Measurements from ENCODE around the gene CLDN7. TPM values are rescaled to one million over a fixed set of nuclear protein-coding genes. Genes with fewer than 3 reads are reported as not detected.

Gene CLDN7
- total and polyA plus RNA-seq, 2 experiments from 2014 or later: 0.51 to 0.83 TPM

DNA sequence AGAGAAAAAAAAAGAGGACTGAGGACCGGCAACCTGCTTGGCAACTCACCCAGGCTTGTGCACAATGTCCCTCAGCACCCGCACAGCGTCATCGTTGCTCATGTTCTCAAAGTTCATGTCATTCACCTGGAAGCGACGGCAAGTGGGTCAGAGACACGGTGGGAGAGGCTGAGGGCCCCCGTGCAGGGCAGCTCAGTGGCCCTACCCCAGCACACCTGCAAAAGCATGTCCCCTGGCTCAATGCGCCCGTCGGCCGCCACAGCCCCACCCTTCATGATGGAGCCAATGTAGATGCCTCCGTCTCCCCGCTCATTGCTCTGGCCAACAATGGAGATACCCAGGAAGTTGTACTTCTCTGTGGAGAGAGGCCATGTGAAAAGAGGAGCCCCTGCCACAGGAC lies 33.4 kb downstream of the CLDN7 start:
- H3K4me3 ChIP-seq: no peak overlapping the region
- H3K27me3 ChIP-seq: no peaks in the 10 kb centered on the region
- TF ChIP-seq, protein P1, sequence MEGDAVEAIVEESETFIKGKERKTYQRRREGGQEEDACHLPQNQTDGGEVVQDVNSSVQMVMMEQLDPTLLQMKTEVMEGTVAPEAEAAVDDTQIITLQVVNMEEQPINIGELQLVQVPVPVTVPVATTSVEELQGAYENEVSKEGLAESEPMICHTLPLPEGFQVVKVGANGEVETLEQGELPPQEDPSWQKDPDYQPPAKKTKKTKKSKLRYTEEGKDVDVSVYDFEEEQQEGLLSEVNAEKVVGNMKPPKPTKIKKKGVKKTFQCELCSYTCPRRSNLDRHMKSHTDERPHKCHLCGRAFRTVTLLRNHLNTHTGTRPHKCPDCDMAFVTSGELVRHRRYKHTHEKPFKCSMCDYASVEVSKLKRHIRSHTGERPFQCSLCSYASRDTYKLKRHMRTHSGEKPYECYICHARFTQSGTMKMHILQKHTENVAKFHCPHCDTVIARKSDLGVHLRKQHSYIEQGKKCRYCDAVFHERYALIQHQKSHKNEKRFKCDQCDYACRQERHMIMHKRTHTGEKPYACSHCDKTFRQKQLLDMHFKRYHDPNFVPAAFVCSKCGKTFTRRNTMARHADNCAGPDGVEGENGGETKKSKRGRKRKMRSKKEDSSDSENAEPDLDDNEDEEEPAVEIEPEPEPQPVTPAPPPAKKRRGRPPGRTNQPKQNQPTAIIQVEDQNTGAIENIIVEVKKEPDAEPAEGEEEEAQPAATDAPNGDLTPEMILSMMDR (IDR thresholded peaks at IDR 0.05; ENCODE audit: low read depth, low read length): no peak
- H3K36me3 ChIP-seq: peaks cover 49% of the 10 kb centered on the region
- peaks cover 4% of the 10 kb centered on the region for H3K4me1 ChIP-seq (ENCODE audit: low read depth)
- H3K9me3 ChIP-seq (ENCODE audit: low read depth): no peaks in the 10 kb centered on the region
- DNase-seq (ENCODE audit: low read depth in 1 of 2, low spot score in 1 of 2): no peak
- no peak overlapping the region for H3K27ac ChIP-seq

DNA sequence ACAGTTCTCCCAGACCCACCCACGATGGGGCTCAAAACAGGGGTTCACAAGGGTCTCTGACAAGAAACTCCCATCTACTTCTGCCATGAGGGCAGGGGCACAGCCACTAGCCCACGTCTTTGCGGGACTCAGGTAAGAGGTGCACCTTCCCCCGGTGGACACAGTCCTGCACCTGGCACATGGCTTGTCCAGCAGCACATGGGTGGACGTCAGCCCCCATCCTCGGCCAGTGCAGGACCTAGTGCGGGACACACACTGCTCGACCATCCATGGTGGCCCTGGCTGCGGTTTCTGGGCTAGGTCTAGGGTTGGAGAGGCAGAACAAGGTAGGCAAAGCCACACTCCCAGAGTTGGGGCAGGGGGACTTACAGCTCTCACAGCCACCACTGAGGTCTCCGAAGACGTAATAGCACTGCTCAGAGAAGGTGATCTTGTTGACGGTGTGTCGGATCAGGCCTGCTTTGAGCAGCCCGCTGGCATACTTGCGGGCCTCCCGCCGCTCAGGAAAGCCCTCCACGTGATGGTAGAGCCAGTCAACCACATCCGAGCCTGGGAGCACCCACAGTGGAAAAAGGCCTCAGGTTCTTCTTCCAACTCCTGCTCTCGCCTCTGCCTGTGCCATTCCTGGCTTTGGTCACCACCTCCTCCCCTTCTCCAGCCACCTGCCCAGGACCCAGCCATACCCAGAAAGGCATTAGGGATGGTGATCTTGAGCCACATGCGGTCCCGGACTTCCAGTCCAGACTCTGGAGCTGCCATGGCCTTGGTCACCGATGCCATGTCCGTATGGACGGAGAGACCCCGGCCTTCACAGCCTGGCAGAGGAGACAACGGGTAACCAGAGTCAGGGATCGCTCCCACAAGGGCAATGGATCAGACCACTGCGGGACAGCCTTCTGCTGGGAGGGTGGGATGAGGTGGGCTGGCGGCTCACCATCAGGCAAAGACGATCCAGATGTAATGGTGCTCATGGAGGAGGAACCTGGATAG lies 35.3 kb downstream of the CLDN7 start:
- Histone ChIP-seq H3K36me3 (peaks cover 68% of the 10 kb centered on the region), H3K4me1 (ENCODE audit: low read depth) (no peaks in the 10 kb centered on the region), H3K4me3 (no peak overlapping the region), H3K9me3 (ENCODE audit: low read depth) (no peaks in the 10 kb centered on the region), H3K27me3 (no peaks in the 10 kb centered on the region), H3K27ac (no peak overlapping the region)
- no peak for DNase-seq (ENCODE audit: low read depth in 1 of 2, low spot score in 1 of 2)
- TF ChIP-seq, protein P1 (IDR thresholded peaks at IDR 0.05; ENCODE audit: low read depth, low read length): no peak

DNA sequence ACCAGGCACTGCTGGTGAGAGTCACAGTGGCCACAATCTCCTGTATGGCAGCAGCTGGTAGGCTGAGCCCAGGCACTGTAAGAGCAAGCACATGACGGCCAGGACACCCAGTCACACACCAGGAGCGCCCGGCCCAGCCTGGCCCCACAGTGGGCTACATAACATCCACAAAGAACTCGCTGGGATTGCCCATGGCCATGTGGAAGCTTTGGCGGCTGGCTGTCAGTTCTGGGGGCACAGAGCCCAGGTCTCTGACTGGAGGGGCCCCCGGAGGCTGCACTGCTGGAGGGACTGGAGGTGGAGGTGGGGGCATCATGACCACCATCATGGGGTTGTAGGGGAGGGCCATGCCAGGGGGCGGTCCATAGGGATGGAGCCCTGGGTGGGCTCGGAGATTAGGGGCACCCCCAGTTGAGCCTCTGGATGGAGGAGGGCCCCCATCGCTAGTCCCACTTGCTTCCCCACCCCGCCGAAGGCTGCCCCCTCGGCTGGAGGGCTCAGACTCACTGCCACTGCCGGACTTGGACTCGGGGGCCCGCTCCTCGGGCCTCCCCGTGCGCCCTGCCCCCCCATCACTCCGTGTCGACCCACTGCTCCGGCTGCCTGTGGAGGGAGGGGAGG lies 36.5 kb downstream of the CLDN7 start:
- TF ChIP-seq, protein P1 (IDR thresholded peaks at IDR 0.05; ENCODE audit: low read depth, low read length): no peak
- H3K27me3 ChIP-seq: no peaks in the 10 kb centered on the region
- DNase-seq (ENCODE audit: low read depth in 1 of 2, low spot score in 1 of 2): no peak
- H3K9me3 ChIP-seq (ENCODE audit: low read depth): no peaks in the 10 kb centered on the region
- H3K4me1 ChIP-seq (ENCODE audit: low read depth): peaks cover under 1% of the 10 kb centered on the region
- peaks cover 70% of the 10 kb centered on the region for H3K36me3 ChIP-seq
- H3K27ac ChIP-seq: no peak overlapping the region
- no peak overlapping the region for H3K4me3 ChIP-seq

DNA sequence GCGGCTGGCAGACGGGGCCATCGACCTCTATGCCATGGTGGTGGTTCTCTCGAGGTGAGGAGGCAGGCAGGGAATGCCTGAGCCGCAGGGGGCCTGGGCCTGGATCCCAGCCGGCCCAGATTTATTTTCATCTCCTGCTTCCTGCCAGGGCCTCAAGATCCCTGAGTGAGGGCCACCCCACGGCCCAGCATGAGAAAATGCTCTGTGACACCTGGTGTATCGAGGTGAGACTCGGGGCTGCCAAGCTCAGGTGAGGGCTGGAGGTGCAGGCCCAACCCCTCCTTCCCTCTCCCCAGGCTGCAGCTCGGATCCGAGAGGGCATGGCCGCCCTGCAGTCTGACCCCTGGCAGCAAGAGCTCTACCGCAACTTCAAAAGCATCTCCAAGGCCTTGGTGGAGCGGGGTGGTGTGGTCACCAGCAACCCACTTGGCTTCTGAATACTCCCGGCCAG lies 37.6 kb downstream of the CLDN7 start:
- no peaks in the 10 kb centered on the region for H3K9me3 ChIP-seq (ENCODE audit: low read depth)
- no peak overlapping the region for H3K4me3 ChIP-seq
- H3K27me3 ChIP-seq: no peaks in the 10 kb centered on the region
- H3K36me3 ChIP-seq: peaks cover 70% of the 10 kb centered on the region
- TF ChIP-seq, protein P1 (IDR thresholded peaks at IDR 0.05; ENCODE audit: low read depth, low read length): no peak
- peaks cover 6% of the 10 kb centered on the region for H3K4me1 ChIP-seq (ENCODE audit: low read depth)
- peak overlapping the region; percentile 3 for H3K27ac ChIP-seq
- no peak for DNase-seq (ENCODE audit: low read depth in 1 of 2, low spot score in 1 of 2)

DNA sequence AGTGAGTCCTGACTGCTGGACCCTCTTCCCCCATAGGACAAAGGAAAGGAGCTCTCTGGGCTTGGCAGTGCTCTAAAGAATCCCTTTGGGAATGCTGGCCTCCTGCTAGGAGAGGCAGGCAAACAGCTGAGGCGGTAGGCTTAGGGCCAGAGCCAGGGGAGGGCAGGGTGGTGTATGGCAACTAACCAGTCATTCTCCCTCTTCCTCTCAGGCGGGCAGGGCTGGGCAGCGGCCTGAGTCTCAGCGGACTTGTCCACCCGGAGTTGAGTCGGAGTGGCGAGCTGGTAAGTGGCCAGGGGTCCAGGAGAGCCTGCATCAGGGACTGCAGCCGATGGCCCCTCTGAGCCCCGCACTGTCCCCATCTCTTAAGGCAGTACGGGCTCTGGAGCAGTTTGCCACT lies 38.2 kb downstream of the CLDN7 start:
- Histone ChIP-seq H3K27me3 (no peaks in the 10 kb centered on the region), H3K4me1 (ENCODE audit: low read depth) (peaks cover 6% of the 10 kb centered on the region), H3K36me3 (peaks cover 66% of the 10 kb centered on the region), H3K4me3 (no peak overlapping the region), H3K27ac (no peak overlapping the region), H3K9me3 (ENCODE audit: low read depth) (no peaks in the 10 kb centered on the region)
- DNase-seq (ENCODE audit: low read depth in 1 of 2, low spot score in 1 of 2): no peak
- TF ChIP-seq, protein P1 (IDR thresholded peaks at IDR 0.05; ENCODE audit: low read depth, low read length): no peak
